ENCODE measurements around the gene GRID2.
A peak's percentile ranks its signal among the peaks of the same experiment; 100 is the strongest.

DNA sequence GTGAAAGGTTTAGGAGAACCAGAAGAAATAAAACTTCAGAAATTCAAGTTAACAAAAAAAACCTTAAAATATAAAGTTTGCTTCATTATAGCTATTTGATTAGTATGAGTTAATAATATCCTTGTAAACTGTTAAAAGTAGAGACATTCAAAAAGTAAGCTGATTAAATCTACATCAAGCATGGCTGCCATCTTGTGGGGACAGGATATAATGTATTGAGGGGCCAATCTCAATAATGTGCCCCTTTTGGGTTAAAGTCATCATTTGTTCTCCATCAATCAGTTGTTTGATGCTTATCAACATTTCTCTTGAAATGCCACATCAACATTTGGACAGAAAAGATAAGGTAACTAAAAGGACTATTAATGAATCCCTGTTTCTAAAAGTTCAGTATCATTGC lies 4.6 kb upstream of the GRID2 start:
- TF ChIP-seq, protein P1, sequence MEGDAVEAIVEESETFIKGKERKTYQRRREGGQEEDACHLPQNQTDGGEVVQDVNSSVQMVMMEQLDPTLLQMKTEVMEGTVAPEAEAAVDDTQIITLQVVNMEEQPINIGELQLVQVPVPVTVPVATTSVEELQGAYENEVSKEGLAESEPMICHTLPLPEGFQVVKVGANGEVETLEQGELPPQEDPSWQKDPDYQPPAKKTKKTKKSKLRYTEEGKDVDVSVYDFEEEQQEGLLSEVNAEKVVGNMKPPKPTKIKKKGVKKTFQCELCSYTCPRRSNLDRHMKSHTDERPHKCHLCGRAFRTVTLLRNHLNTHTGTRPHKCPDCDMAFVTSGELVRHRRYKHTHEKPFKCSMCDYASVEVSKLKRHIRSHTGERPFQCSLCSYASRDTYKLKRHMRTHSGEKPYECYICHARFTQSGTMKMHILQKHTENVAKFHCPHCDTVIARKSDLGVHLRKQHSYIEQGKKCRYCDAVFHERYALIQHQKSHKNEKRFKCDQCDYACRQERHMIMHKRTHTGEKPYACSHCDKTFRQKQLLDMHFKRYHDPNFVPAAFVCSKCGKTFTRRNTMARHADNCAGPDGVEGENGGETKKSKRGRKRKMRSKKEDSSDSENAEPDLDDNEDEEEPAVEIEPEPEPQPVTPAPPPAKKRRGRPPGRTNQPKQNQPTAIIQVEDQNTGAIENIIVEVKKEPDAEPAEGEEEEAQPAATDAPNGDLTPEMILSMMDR (IDR thresholded peaks at IDR 0.05), result peak; percentile 40
- no peak for TF ChIP-seq EZH2phosphoT487 (IDR thresholded peaks at IDR 0.05)
